IMR-90 (cell line): ENCODE results near the gene TLL1.

Source experiments
- CTCF ChIP-seq: conservative IDR thresholded peaks from 2 replicates; pipeline ENCODE4 v1.5.1; 2012; ENCODE audit warnings: mild to moderate bottlenecking, low read depth, low read length, improper control_type of control experiment
- FOS ChIP-seq: fragments of 150-350 bp; IDR thresholded peaks from 2 replicates; pipeline ENCODE4 v1.6.1; 2016; ENCODE audit warnings: low read depth, low read length
- MAFK ChIP-seq: IDR thresholded peaks from 2 replicates; pipeline ENCODE4 v1.6.1; 2012; ENCODE audit warnings: low read depth, low read length, improper control_type of control experiment
- POLR2A ChIP-seq: IDR thresholded peaks from 2 replicates; pipeline ENCODE4 v1.6.1; 2012; ENCODE audit warnings: mild to moderate bottlenecking, low read depth, low read length
- RAD21 ChIP-seq: IDR thresholded peaks from 2 replicates; pipeline ENCODE4 v1.6.1; 2012; ENCODE audit warnings: low read length, improper control_type of control experiment
- USF2 ChIP-seq: fragments of 150-350 bp; IDR thresholded peaks from 2 replicates; pipeline ENCODE4 v1.6.1; 2017; ENCODE audit warnings: mild to moderate bottlenecking, antibody characterized with exemption, low read length, low read depth
- TF ChIP-seq, protein P1 (sequence below): fragments of 150-350 bp; IDR thresholded peaks from 2 replicates; pipeline ENCODE4 v1.6.1; 2016; ENCODE audit warnings: low read depth, mild to moderate bottlenecking, low read length, moderate library complexity, borderline replicate concordance

DNA sequence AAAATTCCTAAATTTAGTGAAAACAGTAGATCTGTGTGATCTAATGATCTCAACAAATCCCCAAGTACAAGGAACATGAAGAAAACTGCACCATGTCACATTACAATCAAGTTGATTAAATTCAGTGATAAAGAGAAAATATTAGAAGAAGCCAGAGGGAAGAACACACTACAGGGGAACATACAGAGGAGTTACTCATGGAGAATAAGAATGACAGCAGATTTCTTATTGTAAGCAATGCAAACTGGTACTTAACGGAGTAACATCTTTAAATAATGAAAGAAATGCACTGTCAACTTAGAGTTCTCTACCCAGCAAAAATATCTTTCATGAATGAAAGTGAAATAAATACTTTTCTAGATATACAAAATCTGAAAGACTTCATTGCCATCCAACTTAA lies 21.1 kb downstream of the TLL1 start:
- no peak for TF ChIP-seq CTCF
- TF ChIP-seq RAD21, result no peak
- TF ChIP-seq MAFK, result no peak
- TF ChIP-seq POLR2A, result no peak
- no peak for TF ChIP-seq USF2
- TF ChIP-seq FOS, result no peak
- TF ChIP-seq, protein P1, sequence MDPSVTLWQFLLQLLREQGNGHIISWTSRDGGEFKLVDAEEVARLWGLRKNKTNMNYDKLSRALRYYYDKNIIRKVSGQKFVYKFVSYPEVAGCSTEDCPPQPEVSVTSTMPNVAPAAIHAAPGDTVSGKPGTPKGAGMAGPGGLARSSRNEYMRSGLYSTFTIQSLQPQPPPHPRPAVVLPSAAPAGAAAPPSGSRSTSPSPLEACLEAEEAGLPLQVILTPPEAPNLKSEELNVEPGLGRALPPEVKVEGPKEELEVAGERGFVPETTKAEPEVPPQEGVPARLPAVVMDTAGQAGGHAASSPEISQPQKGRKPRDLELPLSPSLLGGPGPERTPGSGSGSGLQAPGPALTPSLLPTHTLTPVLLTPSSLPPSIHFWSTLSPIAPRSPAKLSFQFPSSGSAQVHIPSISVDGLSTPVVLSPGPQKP, result no peak
